Kidney epithelial cell (primary cell): ENCODE results near the gene DGCR8. TPM values are rescaled to one million over a fixed set of nuclear protein-coding genes. Genes with fewer than 3 reads are reported as not detected.
A peak's percentile ranks its signal among the peaks of the same experiment; 100 is the strongest.

Experiments
- DNase-seq: peaks from one replicate; pipeline ENCODE4 v3.0.0-alpha.2; 2010; ENCODE audit warnings: low read depth
- H3K27me3 ChIP-seq: 2 replicates; pipeline ENCODE4 v1.6.0; 2011; ENCODE audit warnings: low read length; ENCODE audit not compliant: control insufficient read depth, insufficient read depth
- H3K36me3 ChIP-seq: 2 replicates; pipeline ENCODE4 v1.5.1; 2011; ENCODE audit warnings: low read length; ENCODE audit not compliant: control insufficient read depth, insufficient read depth
- H3K4me3 ChIP-seq: 2 replicates; pipeline ENCODE4 v1.5.1; 2011; ENCODE audit warnings: low read depth, mild to moderate bottlenecking, control low read depth, low read length
- total RNA-seq: library from RNA; depleted of rRNA; stranded (reverse); fragments of >200 nt; gene quantifications from 2 replicates; pipeline ENCODE4 v1.2.3, GENCODE V29; 2015
- TF ChIP-seq, protein P1 (sequence below): IDR thresholded peaks from 2 replicates; pipeline ENCODE4 v1.5.1; 2011; ENCODE audit warnings: mild to moderate bottlenecking, moderate library complexity, low read length, control low read depth, inconsistent platforms; ENCODE audit not compliant: insufficient read depth, poor library complexity, severe bottlenecking

The DGCR8 gene
- total RNA-seq, 1 donor from 2014 or later: 34.0 TPM

DNA sequence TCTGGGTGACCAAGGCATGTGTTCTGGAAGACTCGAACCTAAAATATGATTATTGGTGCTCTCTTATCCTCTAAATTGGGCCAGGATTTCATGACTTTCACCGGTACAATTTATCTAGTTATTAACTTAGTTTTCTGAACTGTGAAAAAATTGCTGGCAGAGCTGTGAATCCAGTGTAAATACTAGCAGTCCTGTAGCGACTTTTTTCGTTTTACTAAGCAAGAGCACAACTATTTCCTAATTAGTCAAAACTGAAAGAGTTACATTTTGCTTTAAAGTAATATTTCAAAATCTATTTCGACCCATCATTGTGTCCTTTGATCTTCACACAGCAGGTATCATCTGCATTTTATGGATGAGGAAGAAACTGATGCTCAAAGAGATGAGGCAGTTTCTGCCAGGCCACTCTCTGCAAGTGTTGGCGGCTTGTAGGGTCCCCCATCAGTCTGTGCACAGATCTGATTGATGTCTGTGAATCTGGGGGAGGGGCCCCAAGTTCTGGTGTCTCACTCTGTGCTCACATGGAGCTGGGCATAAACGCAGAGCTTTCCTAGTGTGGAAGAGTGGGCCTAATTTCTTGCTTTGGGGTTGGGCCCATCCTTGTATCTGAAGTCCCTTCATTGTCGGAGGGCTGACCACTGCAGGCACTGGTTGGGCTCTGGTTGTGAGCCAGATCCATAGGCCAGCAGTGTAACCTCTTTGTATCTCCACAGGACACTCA is 38.4 kb downstream of the DGCR8 start:
- Histone ChIP-seq H3K36me3 (peaks cover 4% of the 10 kb centered on the region), H3K27me3 (no peaks in the 10 kb centered on the region), H3K4me3 (peak overlapping the region; percentile 90)
- no peak for DNase-seq
- TF ChIP-seq, protein P1, sequence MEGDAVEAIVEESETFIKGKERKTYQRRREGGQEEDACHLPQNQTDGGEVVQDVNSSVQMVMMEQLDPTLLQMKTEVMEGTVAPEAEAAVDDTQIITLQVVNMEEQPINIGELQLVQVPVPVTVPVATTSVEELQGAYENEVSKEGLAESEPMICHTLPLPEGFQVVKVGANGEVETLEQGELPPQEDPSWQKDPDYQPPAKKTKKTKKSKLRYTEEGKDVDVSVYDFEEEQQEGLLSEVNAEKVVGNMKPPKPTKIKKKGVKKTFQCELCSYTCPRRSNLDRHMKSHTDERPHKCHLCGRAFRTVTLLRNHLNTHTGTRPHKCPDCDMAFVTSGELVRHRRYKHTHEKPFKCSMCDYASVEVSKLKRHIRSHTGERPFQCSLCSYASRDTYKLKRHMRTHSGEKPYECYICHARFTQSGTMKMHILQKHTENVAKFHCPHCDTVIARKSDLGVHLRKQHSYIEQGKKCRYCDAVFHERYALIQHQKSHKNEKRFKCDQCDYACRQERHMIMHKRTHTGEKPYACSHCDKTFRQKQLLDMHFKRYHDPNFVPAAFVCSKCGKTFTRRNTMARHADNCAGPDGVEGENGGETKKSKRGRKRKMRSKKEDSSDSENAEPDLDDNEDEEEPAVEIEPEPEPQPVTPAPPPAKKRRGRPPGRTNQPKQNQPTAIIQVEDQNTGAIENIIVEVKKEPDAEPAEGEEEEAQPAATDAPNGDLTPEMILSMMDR: no peak

DNA sequence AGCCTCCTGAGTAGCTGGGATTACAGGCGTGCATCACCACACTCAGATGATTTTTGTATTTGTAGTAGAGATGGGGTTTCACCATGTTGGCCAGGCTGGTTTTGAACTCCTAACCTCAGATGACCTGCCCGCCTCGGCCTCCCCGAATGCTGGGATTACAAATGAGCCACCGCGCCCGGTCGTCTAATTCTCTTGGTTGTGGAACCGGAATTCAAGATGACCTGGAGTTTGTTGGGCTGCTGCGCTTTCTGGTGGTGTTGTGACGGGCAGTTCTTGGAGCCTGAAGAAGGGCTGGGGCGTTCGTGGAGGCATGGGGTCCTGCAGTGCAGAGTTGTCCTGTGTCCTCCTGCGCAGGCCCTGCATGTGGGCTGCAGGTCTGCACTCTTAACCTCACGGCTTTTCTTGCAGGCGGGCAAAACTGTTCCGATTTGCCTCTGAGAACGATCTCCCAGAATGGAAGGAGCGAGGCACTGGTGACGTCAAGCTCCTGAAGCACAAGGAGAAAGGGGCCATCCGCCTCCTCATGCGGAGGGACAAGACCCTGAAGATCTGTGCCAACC is 41.9 kb downstream of the DGCR8 start:
- TF ChIP-seq, protein P1: no peak
- Histone ChIP-seq H3K4me3 (no peak overlapping the region), H3K27me3 (no peaks in the 10 kb centered on the region), H3K36me3 (peaks cover 4% of the 10 kb centered on the region)
- DNase-seq: no peak

DNA sequence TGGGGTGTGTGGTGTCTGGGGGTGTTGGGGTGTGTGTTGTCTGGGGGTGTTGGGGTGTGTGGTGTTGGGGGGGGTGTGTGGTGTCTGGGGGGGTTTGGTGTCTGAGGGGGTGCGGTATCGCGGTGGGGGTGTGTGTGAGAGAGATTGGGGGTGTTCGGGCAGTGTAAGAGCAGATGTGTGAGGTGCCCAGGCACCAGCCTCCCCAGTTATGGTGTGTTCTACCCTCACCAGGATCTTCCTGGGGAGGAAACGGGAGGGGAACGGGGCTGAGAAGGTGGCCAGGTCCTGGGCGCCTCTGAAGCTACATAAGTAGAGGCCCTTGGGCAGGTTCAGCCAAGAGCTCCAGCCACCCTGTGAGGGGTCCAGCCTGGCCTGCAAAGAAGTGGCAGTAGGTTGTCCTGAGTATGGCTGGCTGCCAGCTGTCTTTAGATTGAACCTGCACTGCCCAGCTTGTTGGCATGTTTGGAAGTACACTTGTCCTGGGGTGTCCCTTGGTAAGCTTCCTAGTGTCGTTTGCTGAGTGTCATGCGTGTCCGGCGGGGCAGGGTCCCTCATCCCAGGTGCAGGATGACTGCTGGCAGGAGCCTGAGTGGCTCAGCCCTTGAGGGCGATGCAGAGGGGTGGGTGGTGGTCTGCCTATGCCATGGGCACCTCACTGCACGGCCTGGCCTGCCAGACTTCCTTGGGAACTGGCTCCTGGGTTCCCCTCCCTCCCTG is 43.5 kb downstream of the DGCR8 start:
- TF ChIP-seq, protein P1: no peak
- Histone ChIP-seq H3K27me3 (no peaks in the 10 kb centered on the region), H3K4me3 (no peak overlapping the region), H3K36me3 (peaks cover 4% of the 10 kb centered on the region)
- no peak for DNase-seq

DNA sequence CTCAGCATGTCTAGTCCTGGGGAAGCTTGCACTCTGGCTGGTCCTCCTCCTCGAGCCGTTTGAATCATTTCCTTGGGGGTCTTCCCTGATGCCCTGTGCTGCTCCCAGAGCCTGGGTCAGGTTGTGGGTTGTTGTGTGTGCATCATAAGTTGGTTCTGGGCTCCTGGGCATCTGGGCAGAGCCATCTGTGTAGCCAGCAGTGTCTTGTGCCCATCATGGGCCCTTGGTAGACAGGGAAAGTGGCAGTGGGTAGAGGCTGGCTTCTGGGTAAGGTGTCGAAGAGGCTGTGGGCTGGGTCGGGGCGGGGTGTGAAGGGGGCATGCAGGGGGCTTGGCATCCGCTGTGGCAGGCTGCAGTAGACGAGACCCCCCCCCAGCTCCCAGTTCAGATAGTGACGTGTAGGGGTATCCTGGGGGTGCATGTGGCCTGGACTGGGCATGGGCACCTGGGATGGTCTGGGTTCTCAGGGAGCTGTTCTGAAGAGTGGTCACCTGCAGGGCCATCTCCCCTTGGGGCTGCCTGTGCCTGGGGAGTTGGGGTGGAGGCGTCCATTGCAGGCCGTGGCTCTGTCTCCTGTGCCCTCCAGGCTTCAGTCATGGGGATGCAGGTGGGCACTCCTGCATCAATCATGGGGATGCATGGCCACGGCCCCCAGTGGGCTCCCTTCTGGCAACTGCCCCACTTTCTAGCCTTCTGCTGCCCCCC is 44.2 kb downstream of the DGCR8 start:
- DNase-seq: no peak
- no peak overlapping the region for H3K4me3 ChIP-seq
- H3K27me3 ChIP-seq: no peaks in the 10 kb centered on the region
- H3K36me3 ChIP-seq: peaks cover 4% of the 10 kb centered on the region
- TF ChIP-seq, protein P1: no peak

DNA sequence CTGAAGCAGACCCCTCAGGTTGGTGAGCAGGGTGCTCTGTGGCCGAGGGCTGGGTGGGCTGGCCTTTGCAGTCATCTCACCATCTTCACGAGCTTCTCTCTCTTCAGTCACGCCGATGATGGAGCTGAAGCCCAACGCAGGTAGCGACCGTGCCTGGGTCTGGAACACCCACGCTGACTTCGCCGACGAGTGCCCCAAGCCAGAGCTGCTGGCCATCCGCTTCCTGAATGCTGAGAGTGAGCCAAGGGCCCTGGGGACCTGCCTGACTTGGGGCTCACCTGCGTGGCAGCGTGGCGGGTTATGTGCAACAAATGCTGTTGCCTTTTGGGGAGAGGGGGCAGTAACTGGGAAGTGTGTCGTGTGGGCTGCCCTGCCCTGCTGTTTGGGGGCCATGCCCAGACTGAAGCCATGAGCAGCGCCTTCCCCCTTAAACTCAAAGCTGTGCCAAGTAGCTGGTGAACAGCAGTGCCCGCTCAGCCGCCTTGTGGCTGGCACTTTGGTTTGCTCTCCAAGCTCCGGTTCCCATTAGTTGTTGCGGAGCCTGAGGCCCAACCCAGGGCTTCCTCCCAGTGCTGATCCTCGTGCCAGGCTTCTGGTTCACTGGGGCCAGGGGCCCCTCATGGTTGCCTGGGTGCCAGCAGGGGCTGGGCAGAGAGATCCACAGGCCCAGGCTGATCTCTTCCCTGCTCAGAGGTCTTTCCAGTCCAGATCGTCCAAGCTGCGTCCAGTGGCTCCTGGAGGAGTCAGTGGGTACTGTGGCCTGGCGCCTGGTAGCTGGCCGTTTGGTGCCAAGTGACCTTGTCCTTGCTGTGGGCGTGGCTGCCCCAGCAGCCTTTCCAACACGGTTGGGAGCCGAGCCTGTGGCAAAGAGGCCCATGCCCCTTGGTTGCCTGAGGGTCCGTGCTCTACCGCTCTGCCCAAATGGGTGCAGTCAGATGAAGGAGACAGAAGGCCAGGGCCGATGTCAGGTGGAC is 45.4 kb downstream of the DGCR8 start:
- Histone ChIP-seq H3K36me3 (peaks cover 3% of the 10 kb centered on the region), H3K27me3 (no peaks in the 10 kb centered on the region), H3K4me3 (no peak overlapping the region)
- TF ChIP-seq, protein P1: no peak
- no peak for DNase-seq
